Fibroblast of lung (primary cell): ENCODE results near the gene SLC7A5.

Experiments used
- EZH2 ChIP-seq: IDR thresholded peaks from 2 replicates; pipeline ENCODE4 v1.5.1; 2012; ENCODE audit warnings: low read length, control low read depth, mild to moderate bottlenecking; ENCODE audit errors: missing control alignments
- TF ChIP-seq, protein P1 (sequence below), 2 donors: IDR thresholded peaks in 1 of 2; conservative IDR thresholded peaks in 1 of 2; 1 replicate in 1 of 2; 2 replicates in 1 of 2; pipeline ENCODE4 v1.5.1; 2011 to 2012; ENCODE audit warnings: low read length in 2 of 2, control low read depth in 1 of 2, inconsistent platforms in 1 of 2, low read depth in 1 of 2, mild to moderate bottlenecking in 1 of 2

GRCh38 chr16:87831421-87832136 is 37.7 kb downstream of the SLC7A5 start:
- TF ChIP-seq, protein P1, sequence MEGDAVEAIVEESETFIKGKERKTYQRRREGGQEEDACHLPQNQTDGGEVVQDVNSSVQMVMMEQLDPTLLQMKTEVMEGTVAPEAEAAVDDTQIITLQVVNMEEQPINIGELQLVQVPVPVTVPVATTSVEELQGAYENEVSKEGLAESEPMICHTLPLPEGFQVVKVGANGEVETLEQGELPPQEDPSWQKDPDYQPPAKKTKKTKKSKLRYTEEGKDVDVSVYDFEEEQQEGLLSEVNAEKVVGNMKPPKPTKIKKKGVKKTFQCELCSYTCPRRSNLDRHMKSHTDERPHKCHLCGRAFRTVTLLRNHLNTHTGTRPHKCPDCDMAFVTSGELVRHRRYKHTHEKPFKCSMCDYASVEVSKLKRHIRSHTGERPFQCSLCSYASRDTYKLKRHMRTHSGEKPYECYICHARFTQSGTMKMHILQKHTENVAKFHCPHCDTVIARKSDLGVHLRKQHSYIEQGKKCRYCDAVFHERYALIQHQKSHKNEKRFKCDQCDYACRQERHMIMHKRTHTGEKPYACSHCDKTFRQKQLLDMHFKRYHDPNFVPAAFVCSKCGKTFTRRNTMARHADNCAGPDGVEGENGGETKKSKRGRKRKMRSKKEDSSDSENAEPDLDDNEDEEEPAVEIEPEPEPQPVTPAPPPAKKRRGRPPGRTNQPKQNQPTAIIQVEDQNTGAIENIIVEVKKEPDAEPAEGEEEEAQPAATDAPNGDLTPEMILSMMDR (conservative IDR thresholded peaks at IDR 0.05 in 1 of 2, IDR thresholded peaks at IDR 0.05 in 1 of 2; ENCODE audit: low read depth in 1 of 2, low read length in 2 of 2): no peak
- no peak for TF ChIP-seq EZH2
